Uterus (tissue), 4 donors: Measurements from ENCODE around the gene DNAL1. TPM values are rescaled to one million over a fixed set of nuclear protein-coding genes. Genes with fewer than 3 reads are reported as not detected.

Experiments used
- DNase-seq, 2 donors: peaks; one replicate each; pipeline ENCODE4 v3.0.0-alpha.2; 2019 to 2020
- H3K27ac ChIP-seq, 2 donors: fragments of 200-600 bp; sonication (generic); 1 replicate in 1 of 2; 2 replicates in 1 of 2; pipeline ENCODE4 v1.5.1; 2016 to 2018
- H3K27me3 ChIP-seq, 2 donors: fragments of 200-600 bp; sonication (generic); one replicate each; pipeline ENCODE4 v1.5.1; 2018 to 2019; ENCODE audit warnings: control low read depth in 1 of 2
- H3K36me3 ChIP-seq, 2 donors: fragments of 200-600 bp; sonication (generic); one replicate each; pipeline ENCODE4 v1.5.1; 2019; ENCODE audit warnings: control low read depth in 1 of 2
- H3K4me1 ChIP-seq, 2 donors: fragments of 200-600 bp; sonication (generic); one replicate each; pipeline ENCODE4 v1.5.1; 2018 to 2019; ENCODE audit warnings: control low read depth in 1 of 2
- H3K4me3 ChIP-seq, 2 donors: fragments of 200-600 bp; sonication (generic); 1 replicate in 1 of 2; 2 replicates in 1 of 2; pipeline ENCODE4 v1.5.1; 2018 to 2019; ENCODE audit warnings: mild to moderate bottlenecking in 1 of 2
- H3K9me3 ChIP-seq, 2 donors: fragments of 200-600 bp; sonication (generic); one replicate each; pipeline ENCODE4 v1.5.1; 2019; ENCODE audit warnings: control low read depth in 1 of 2
- CTCF ChIP-seq, 4 experiments: fragments of 200-600 bp in 2 of 4; fragments of 450-650 bp in 2 of 4; sonication (generic) in 2 of 4; IDR thresholded peaks; one replicate each; pipeline ENCODE4 v1.5.1; 2016 to 2019; ENCODE audit warnings: antibody characterized with exemption in 4 of 4, mild to moderate bottlenecking in 2 of 4, moderate library complexity in 1 of 4
- POLR2A ChIP-seq, 2 donors: fragments of 450-650 bp; IDR thresholded peaks; one replicate each; pipeline ENCODE4 v1.6.1; 2016; ENCODE audit warnings: antibody characterized with exemption in 2 of 2, mild to moderate bottlenecking in 1 of 2, moderate library complexity in 1 of 2
- intact Hi-C: fragments of 100-400 bp; cut with DNase I; formaldehyde crosslinking; loops from one replicate; pipeline ENCODE4 v1.15.1; 2023; ENCODE audit warnings: low total_unique reads
- total RNA-seq, 4 donors: library from RNA; depleted of rRNA in 3 of 4; stranded (reverse); fragments of >200 nt in 3 of 4; gene quantifications; one replicate each; pipeline versions ENCODE4 v1.1.0 to v1.2.4, GENCODE V29; 2014 to 2023
- donor health status: DM: yes; HTN: yes; CAD: no.

Gene DNAL1
- total RNA-seq, 4 donors from 2014 or later = 2.0 to 29.7 (median 23.3) TPM

- peak overlapping the region; percentile 89 to 92 for H3K27ac ChIP-seq
- TF ChIP-seq CTCF (IDR thresholded peaks at IDR 0.05) (peak in 1 of 4 experiments; percentile 15), POLR2A (IDR thresholded peaks at IDR 0.05) (no peak)
- H3K4me3 ChIP-seq = peak overlapping the region; percentile 2 to 38
- H3K9me3 ChIP-seq = no peaks in the 10 kb centered on the region
- no peaks in the 10 kb centered on the region for H3K27me3 ChIP-seq
- no peaks in the 10 kb centered on the region for H3K36me3 ChIP-seq
- no peak for DNase-seq
- intact Hi-C loops = no loop called here
- peaks cover 59 to 73% of the 10 kb centered on the region in 2 donors for H3K4me1 ChIP-seq
Observed at GRCh38 chr14:73741876-73742519, 97.2 kb downstream of the DNAL1 start.

- no peak overlapping the region for H3K4me3 ChIP-seq
- peaks cover 62 to 76% of the 10 kb centered on the region in 2 donors for H3K4me1 ChIP-seq
- peak overlapping the region; percentile 89 to 92 for H3K27ac ChIP-seq
- no peak for DNase-seq
- H3K9me3 ChIP-seq = no peaks in the 10 kb centered on the region
- no peak for TF ChIP-seq POLR2A (IDR thresholded peaks at IDR 0.05)
- no peak for TF ChIP-seq CTCF (IDR thresholded peaks at IDR 0.05)
- intact Hi-C loops = no loop called here
- no peaks in the 10 kb centered on the region for H3K36me3 ChIP-seq
- no peaks in the 10 kb centered on the region for H3K27me3 ChIP-seq
Observed at GRCh38 chr14:73742520-73743238, 97.9 kb downstream of the DNAL1 start.

GRCh38 chr14:73743431-73743931 lies 98.7 kb downstream of the DNAL1 start:
- Histone ChIP-seq H3K27me3 (no peaks in the 10 kb centered on the region), H3K9me3 (no peaks in the 10 kb centered on the region), H3K4me3 (no peak overlapping the region), H3K36me3 (no peaks in the 10 kb centered on the region), H3K4me1 (peaks cover 62 to 76% of the 10 kb centered on the region in 2 donors), H3K27ac (peak overlapping the region; percentile 89 to 92)
- intact Hi-C loops = no loop called here
- DNase-seq = no peak
- no peak for TF ChIP-seq CTCF (IDR thresholded peaks at IDR 0.05)
- TF ChIP-seq POLR2A (IDR thresholded peaks at IDR 0.05) = no peak

GRCh38 chr14:73744175-73744867 lies 99.5 kb downstream of the DNAL1 start:
- Histone ChIP-seq H3K36me3 (no peaks in the 10 kb centered on the region), H3K4me1 (peaks cover 62 to 71% of the 10 kb centered on the region in 2 donors), H3K27ac (peak overlapping the region; percentile 89 to 92), H3K4me3 (no peak overlapping the region), H3K9me3 (no peaks in the 10 kb centered on the region), H3K27me3 (no peaks in the 10 kb centered on the region)
- no peak for TF ChIP-seq CTCF (IDR thresholded peaks at IDR 0.05)
- TF ChIP-seq POLR2A (IDR thresholded peaks at IDR 0.05) = no peak
- intact Hi-C loops = no loop called here
- no peak for DNase-seq
